Hematopoietic multipotent progenitor cell treated with erythropoietin and hydrocortisone succinate and interleukin-3 and kit ligand, for 15 days (in vitro differentiated cells): Measurements from ENCODE around the gene ALX1.
A peak's percentile ranks its signal among the peaks of the same experiment; 100 is the strongest.

Experiments used
- DNase-seq: peaks from one replicate; pipeline ENCODE4 v3.0.0-alpha.2; 2015; ENCODE audit warnings: low spot score

ALX1 gene

DNA sequence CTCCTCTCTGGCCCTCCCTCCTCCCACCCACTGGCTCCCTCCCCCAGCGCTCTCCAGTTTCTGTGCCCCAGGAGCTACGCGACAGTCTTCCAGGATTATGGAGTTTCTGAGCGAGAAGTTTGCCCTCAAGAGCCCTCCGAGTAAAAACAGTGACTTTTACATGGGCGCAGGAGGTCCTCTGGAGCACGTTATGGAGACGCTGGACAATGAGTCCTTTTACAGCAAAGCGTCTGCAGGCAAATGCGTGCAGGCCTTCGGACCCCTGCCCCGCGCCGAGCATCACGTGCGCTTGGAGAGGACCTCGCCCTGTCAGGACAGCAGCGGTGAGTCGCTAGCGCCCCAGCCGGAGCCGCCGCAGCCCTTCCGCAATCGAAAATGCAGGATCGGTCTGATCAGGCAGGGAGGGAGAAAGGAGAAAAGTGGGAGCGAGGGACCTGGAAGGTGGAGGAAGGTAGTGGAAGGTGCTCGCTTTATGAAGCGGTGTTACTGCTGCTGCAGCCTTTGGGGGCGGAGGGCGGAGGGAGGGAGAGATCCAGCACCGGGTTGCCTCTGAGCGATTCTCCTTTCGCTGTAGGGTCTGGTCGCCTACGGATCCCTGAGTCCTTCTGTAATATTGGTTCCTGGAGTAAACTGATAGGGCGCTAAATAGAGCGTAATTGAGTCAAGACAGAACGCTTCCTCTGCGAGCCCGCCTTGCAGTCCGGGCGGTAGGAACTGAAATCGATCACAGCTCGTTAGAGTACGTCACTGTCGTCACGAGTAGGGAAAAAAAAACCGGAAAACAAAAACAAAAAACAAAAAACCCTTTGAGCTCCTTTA is at the start of gene ALX1:
TSS of gene ALX1 (plus strand) at position 56 of the 819 bp plus-strand sequence. CDS start at position 98, 42 bp downstream.
- DNase-seq = no peak

DNA sequence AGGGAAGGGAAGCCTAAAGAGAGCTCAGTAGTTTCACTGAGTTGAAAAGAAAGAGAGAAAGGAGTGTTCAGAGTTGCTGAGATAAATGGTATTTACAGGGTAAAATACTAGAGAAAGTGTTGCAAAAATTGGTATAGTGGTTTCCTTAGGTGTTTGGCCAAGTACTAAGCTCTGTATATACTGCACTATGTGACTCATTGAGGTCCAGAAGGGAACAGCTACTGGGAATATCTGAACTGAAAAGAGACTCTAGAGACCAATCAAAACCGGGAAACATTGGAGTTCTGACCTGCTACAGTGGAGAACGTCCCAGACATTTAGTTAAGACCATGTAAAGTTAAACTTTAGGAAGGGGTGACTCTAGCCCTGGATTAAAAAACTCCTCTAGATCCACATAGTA is 42.7 kb upstream of the ALX1 start:
- DNase-seq = no peak

DNA sequence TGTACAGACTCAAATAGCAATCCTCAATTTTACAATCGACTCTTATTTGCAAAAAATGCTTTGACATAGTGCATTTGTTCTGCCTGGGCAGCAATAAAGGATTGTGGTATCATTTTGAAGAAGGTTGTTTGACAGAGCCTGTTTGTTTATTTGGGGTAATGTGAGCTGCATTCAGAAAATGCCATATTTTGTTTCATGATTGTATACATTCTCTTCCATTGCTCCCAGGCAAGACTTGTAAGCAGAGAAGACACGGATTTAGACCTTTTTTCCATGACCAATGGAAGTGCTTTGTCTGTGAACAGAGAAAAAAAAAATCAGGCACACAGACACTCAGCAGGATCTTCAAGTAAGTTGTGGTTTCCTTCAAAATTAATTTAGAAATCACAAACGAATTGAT is 35.5 kb upstream of the ALX1 start:
- DNase-seq = no peak

DNA sequence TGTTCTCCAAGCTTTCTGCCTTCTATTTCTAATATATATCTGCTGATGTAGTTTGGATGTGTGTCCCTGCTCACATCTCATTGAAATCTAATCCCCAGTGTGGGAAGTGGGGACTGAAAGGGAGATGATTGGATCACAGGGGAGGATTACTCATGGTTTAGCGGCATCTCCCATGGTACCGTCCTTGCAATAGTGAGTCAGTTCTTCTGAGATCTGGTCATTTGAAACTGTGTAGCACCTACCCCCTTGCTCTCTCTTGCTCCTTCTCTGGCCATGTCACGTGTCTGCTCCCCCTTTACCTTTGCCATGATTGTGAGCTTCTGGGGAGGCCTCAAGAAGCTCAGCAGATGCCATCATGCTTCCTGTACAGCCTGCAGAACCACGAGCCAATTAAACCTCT is 26.2 kb upstream of the ALX1 start:
- no peak for DNase-seq

DNA sequence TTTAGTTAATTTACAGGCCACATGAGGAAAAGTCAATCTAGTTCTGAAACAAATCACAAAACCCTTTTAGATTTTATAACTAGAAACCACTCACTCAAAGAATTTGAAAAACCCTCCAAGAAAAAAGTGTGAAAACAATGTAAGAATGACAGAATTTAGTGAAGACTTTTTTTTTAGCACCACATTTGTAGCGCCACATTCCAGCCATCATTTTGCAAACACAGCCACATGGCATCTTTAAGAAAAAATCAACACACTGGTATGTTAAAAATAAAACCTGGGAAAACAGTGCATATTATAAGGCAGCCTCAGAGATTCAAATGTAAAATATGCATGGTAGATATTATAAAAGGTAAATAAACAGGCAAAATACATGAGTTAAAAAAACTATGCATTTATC is 22.3 kb upstream of the ALX1 start:
- no peak for DNase-seq

DNA sequence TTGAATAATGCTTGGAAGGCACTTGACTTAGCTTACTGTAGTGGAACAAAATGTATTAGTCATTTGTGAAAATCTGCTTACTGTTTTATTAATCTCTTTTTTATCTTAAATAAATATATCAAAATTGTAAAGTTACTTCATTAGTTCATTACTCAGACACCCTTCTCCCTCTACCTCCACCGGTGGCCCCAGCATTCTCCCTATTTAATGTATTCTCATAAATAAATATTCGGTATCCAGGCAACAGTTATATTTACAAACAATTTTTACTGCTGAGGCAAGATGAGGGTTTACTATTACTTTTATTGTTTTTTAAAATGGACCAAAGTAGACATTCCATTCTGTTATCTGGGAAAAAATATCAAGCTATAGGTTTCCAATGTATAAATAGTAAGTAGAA is 19.6 kb upstream of the ALX1 start:
- no peak for DNase-seq

DNA sequence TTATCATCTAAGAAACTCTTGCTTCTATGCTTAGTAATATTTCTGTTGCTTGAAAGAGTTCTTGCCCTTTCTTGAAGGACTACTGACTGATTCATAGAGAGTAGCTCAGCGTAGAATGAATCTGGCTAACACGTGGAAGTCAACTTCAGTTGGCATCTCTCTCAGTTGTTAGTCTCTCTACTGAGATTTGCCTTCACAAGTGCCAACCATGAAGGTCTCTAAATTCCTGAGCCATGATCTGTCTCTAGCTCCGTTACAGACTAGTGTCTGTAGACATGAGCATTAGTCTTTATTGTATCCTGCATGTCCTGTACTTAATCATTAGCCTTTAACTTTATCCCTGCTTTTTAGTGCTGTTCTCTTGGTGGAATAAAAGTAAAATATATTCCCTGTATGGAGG is 19.1 kb upstream of the ALX1 start:
- no peak for DNase-seq

DNA sequence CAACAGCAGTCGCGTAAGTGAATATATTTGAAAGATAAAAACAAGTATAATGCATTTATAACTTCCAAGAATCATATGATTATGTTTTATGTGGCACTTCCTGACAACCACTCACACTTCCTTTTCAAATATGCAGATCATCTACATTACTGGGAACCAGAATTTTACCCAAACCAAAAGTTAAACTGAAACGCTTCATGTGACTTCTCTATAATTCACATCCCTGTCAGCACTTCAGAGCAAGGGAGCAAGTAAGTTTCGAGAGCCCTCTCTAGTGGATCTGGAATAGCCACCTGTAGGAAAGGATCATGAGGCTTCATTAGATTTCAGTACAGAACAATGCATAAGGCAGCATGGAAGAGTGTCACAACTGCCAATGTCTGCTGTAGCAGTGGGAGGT is 13.7 kb upstream of the ALX1 start:
- DNase-seq = no peak

DNA sequence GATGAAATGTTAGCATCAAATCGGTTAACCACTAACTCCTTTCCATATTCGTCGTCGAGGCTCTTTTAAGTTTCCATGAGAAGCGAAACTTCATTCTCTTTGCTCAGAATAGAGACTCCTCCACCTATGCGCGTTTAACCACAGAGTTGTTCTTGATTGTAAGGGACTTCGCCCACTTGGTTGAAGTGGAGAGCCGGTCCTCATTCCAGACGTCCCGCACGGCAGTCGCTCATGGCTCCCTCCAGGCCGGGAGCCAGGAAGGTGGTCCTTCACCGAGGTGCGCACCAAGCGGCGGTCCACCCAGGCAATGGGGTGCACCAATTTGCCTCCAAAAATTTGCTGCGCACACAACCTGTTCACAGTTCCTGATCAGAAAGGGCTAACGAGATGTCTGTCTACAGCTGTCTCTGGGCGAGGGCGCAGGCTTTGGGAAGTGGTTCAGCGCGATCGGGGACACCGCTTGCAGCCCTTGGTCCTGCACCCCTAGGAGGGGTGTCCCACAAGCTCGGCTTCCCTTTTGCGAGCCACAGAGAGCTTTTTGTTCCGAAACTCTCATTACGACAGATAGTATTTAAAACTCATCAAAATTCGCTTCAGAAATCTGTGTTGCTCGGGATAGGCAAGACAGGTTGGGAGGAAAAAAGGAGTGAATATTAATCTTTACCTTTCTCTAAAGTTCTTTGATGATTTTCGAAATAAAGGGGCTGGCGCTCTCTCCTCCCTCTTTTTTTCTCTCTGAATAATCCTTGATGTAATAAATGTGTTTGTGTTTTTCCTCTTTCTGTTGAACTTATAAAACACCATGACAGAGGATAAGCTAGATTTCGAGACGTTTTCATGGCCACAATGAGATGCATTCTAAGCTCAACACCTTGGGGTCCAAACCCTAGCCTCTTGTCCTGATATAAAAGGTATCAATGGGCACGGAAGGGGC is 6.4 kb upstream of the ALX1 start:
- no peak for DNase-seq

DNA sequence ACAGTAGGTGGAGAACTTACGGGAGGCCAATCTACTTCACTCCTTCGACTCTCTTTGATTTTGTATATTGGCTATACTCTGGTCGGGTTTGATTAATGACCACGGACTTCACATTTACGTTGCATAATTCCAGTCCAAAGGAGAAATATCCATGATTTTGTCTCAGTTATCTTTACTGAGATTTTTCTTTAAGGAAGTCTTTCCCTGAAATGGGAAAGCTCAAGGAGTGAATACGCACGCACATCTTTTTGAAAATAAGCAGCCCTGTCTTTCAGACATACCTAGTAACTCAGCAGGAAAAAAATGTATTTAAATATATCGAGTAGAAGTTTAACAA is 5.7 kb upstream of the ALX1 start:
- no peak for DNase-seq

DNA sequence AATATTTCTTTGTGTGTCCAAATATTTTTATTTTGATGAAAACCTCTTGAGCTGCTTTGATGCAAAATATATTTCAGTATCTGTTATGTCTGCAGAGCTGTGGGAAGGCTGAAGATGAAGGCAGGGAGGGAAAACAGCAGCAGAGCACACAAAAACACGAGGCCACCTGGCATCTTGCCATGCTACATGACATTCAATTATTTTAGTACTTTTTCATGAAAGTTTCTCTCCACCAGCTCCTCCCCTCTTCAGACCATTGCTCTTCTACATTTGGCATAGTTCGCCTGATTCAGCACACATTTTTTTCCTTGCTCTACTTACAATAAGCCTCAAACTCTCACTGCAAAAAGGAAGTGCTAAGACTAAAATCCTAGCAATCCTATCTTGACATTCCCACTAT is 4.6 kb upstream of the ALX1 start:
- DNase-seq = peak; percentile 4

DNA sequence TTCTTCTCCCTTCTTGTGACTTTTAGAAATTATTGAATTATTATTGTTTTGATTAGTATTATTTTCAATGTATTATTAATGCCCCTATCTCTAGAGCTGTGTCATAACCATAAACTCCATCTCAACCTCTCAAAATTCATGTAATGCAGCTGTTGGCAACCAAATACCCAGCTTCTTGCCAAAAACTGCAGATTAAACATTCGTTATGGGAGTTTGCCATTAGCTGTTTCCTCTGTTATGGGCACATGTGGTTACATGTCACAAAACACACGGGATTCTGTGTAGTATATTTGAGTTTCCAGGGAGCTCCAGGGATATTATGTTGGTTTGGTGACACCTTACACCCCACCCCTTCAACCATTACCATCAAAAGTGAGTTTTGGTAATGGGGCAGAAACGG is 2.8 kb upstream of the ALX1 start:
- DNase-seq = no peak

DNA sequence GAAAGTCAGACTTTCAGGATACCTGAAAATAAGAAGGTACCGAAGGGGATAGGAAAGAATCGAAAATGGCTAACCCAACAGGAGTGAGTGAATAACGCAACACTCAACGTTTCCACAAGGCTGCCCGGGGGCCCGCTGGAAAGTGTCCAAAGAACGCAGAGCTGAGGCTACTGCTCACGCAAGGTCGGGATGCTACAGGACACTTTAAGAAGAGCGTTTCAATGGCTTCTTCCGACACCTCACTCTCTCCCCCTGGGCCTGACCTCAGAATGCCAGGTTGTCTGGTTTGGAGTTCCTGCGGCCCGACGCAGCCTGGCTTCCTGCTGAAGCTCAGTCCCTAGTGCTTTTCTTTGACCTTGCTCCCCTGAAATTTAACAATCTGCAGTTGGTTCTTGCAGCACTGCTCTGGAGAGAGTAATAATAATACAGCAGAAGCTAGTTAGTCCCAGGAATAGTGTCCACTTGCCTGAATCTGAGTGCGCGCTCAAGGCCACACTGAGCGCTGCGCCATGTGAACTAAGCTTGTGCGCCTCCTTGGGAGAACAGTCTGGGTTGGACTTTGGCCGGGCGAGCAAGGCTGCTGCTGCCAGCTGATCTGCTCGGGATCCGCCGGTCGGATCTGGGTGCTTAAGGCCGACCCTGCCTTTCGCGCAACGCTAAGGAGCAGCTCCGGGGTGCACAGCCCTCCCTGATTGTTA is 2.0 kb upstream of the ALX1 start:
- DNase-seq = no peak

DNA sequence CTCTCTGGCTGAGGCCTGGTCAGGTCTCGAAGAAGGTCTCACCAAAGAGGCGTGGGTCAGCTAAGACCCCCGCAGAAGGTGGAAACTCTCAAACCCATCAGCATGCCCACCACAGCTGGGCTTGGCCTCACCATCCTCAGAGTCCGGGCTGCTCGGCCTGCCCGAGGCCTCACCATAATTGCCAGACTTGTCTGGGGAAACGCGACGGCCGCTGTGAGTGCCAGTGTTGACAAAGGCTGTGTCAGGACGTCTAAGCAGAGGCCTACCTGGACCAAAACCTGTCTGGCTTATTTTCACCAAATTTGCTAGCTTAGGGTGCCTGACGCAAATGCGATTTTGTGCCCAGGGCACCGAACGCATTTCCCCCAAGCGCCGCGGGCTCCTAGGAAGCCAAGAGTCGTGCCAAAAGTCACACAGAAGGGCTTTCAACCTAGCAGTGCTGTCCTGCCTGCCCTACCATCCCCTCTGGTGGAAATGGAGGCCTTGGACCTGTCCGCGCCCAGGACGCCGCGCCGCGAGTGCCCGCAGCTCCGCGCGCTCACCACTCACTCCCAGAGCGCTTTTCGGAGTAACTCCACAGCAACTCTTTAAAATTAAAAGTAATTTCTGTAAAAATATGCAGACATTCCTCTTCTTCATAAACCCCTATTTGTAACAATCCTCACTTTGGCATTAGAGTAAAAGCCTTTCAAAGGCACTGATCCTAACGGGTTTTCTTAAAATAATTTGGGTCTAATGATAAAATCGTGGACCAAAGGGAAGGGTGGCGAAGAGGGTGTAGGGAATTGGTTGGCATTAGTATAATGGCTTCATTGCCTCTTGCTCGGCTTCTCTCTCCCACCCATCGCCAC is 1.2 kb upstream of the ALX1 start:
- DNase-seq = no peak

DNA sequence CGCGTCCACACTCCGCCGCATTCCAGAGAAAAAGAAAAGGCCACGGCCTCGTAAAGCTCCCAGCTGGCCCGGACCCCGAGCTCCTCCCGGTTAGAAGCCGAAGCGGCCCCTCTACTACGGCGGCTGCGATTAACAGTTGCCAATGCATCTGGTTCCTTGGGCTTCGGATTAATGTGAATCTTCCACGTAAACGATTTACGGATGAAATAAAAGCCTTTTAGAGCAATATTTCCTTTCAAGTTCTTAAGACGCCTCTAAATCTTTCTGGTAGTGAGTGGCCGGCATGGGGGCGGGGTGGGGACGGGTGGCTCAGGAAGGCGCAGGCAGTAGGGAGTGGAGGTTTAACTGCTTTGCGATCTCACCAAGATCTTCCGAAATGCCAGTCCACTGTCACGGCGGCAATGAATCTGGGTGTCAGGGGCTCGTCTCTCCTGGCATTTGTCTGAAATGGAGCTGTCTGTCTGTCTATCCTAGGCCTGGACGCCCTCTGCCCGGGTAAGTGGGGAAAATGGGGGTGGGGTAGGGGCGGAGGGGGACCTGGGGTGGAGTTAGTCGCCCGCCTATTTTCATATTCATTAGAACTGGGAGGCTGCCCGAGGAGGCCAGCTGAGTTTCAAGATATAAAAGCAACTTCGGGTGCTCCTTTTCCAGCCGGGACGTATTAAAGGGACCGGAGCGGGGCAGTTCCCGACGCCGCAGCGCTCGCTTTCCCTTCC is 413 bp upstream of the ALX1 start:
- no peak for DNase-seq

DNA sequence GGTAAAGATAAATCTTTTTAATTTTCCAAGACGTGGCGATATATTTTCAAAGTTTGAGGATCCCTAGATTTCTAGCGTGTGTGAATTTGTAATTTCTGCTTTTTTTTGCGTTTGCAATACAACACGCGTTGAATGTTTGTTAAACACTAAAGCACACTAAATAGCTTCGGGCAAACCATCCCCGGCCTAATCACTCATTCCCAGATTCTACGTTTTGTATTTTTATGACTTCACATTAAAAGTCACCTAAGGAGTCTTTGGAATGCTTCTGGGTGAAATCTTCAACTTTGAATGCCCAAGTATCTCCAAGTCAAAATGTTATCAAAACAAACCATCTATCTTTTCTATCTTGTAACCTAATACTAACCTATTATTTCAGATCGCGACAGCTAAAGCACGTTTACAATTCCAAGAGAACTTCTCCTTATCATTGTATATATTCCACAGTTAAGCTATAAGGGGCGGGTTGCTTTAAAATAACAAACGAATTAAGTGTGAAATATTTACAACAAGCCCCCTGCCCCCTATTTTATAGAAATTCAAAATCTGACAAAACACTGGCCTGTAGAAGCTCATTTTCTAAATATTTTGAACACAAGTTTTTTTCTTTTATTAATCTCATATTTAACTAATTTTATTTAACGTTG is 1.1 kb downstream of the ALX1 start:
- no peak for DNase-seq

DNA sequence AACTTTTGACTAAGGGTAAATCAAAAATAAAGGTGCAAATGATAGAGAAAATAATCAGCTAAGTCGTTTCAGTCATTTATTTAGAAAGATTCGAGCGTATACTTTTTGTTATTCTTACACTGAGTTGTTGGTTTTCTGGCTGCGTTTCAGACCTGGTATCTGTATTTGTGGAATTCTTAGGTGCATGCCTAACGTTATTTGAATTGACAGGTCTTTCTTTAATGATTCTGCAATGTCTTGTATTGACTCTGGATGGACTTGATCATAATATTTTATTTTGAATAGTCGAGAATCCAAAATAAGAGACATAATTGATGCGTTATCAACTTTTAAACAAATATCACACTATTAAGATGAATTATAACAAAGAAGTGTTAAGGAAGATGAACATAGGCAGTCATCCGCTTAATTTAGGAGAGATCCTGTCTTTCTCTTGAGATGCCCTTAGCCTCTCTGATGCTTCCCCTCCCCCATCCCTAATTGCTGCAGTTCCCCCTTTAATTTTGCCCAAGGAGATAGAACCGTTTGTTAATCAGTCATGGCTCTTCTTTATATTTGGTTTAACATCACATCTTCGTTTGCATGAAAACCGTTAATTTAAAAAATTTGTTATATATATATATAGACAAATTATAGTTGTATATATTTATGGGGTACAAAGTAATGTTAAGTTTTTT is 1.8 kb downstream of the ALX1 start:
- no peak for DNase-seq

DNA sequence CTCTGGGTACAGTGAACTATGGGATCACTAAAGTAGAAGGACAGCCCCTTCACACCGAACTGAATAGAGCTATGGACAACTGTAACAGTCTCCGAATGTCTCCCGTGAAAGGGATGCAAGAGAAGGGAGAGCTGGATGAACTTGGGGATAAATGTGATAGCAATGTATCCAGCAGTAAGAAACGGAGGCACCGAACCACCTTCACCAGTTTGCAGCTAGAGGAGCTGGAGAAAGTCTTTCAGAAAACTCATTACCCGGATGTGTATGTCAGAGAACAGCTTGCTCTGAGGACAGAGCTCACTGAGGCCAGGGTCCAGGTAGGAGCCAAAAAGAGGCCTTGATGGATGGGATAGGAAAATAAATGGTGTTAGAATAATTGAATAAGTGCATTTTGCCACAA is 3.5 kb downstream of the ALX1 start:
- no peak for DNase-seq

DNA sequence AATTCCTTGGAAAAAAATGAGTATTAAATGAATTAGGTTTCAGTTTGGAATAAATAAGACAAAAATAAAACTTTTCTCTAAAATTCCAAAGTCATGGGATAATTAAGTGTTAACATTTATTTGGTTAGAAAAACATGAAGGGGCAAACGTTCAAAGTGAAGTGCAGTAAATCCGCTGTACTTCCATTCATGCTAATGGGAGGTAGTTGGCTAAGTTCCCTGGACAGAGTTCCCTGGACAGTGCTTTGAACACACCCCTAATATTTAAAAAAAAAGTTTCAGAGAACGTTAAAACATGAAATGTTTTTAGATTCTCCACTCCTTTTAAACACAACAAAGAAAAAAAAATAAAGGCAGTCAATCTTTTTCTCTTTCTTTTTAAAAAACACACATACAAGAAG is 16.3 kb downstream of the ALX1 start:
- no peak for DNase-seq

DNA sequence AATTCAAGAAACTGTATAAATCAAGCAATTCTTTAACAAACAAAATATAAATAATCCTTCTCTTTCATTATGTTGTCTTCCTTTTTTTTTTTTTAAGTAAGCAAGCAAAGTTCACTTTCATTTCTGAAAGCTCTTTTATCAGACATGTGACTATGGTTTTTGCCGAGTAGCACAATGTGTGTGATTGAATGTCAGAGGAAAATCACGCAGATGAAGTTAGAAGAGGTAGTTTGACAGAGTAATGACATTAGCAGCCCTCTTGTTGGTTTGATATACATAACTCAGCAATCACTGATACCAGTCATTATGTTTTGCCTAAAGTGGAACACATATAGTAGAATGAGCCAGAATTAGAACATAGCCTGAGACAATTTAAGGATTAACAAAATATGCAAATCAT is 19.0 kb downstream of the ALX1 start:
- DNase-seq = no peak
